RWPE2 (cell line): Measurements from ENCODE around the gene JOSD2.

ENCODE experiments used
- ATAC-seq: fragments of 200-7000 bp; cut with Tn5 transposase; 3 replicates; pipeline ENCODE4 v1.9.1; 2021; ENCODE audit warnings: low read depth
- DNase-seq: peaks from one replicate; pipeline ENCODE4 v3.0.0-alpha.2; 2020; ENCODE audit warnings: low spot score
- H3K27ac ChIP-seq: fragments of 450-650 bp; 2 replicates; pipeline ENCODE4 v1.5.1; 2017; ENCODE audit warnings: mild to moderate bottlenecking; ENCODE audit not compliant: poor library complexity, severe bottlenecking
- H3K27me3 ChIP-seq: fragments of 250-450 bp; sonication (Bioruptor Pico); 2 replicates; pipeline ENCODE4 v1.5.1; 2021; ENCODE audit warnings: mild to moderate bottlenecking, moderate library complexity; ENCODE audit not compliant: insufficient read depth, poor library complexity, severe bottlenecking
- H3K36me3 ChIP-seq: fragments of 250-450 bp; sonication (Bioruptor Pico); 2 replicates; pipeline ENCODE4 v1.5.1; 2020; ENCODE audit warnings: low read depth, mild to moderate bottlenecking, moderate library complexity
- H3K4me1 ChIP-seq: fragments of 250-450 bp; sonication (Bioruptor Pico); 2 replicates; pipeline ENCODE4 v1.5.1; 2021; ENCODE audit warnings: mild to moderate bottlenecking, moderate library complexity; ENCODE audit not compliant: insufficient read depth, poor library complexity, severe bottlenecking
- H3K4me3 ChIP-seq: fragments of 250-450 bp; sonication (Bioruptor Pico); 2 replicates; pipeline ENCODE4 v1.5.1; 2021; ENCODE audit warnings: mild to moderate bottlenecking, moderate library complexity; ENCODE audit not compliant: severe bottlenecking
- H3K9me3 ChIP-seq: fragments of 250-450 bp; sonication (Bioruptor Pico); 2 replicates; pipeline ENCODE4 v1.5.1; 2021; ENCODE audit warnings: mild to moderate bottlenecking, moderate library complexity; ENCODE audit not compliant: severe bottlenecking
- CTCF ChIP-seq: fragments of 450-650 bp; IDR thresholded peaks from one replicate; pipeline ENCODE4 v1.5.1; 2017; ENCODE audit warnings: mild to moderate bottlenecking, moderate library complexity; ENCODE audit not compliant: poor library complexity, severe bottlenecking

JOSD2 gene, protein sequence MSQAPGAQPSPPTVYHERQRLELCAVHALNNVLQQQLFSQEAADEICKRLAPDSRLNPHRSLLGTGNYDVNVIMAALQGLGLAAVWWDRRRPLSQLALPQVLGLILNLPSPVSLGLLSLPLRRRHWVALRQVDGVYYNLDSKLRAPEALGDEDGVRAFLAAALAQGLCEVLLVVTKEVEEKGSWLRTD

DNA sequence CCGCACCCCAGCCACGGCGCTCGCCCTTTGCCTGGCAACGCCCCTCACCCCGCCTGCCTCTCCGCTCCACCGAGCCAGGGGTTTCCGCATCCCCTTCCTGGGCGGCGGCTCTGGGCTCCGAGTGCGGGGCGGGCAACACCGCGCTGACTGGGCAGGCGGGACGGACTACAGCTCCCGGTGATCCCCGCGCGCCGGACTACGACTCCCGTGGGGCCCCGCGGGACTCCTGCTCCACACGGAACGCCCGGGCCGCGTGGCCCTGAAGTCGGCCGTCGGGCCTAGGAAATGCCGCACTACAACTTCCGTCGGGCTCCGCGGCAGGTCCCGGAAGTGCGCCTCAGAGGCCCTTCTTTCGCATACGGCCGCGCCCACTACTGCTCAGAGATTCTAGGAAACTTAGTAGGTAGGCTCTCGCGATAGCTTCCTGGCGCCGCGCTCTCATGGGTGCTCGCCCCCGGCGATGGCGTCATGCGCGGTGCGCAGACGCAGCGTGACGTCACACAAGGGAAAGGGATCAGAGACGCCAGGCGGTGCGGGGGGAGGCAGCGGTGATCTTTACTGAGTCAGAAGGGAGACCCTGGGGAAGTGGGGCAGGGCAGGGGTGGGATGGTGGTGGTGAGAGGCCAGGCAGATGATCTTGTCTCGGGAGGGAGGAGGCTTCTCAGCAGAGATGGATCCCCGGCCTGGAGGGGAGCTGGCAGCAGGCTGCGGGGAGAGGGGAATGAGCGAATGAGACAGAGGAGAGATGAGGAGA, at the start of gene JOSD2:
TSS of gene JOSD2 (minus strand) at position 123 of the 754 bp plus-strand sequence. CDS start 760 bp downstream, outside the sequence.
- peak; percentile 99 for DNase-seq
- Histone ChIP-seq H3K27ac (peak within 1 kb of the TSS; percentile 6), H3K4me3 (peak within 1 kb of the TSS; percentile 61)

GRCh38 chr19:50559636-50560035, 48.6 kb upstream of the JOSD2 start:
- no peaks in the 10 kb centered on the region for H3K36me3 ChIP-seq
- no peak for TF ChIP-seq CTCF
- no peak overlapping the region for H3K27ac ChIP-seq
- no peak overlapping the region for H3K4me3 ChIP-seq
- no peaks in the 10 kb centered on the region for H3K4me1 ChIP-seq
- H3K9me3 ChIP-seq = no peaks in the 10 kb centered on the region
- peaks cover 79% of the 10 kb centered on the region for H3K27me3 ChIP-seq
- ATAC-seq (no peak), DNase-seq (no peak)

More for the DNA sequence above, at the start of gene JOSD2:
- ATAC-seq = peak; percentile 94
- no peak for TF ChIP-seq CTCF
- Histone ChIP-seq H3K4me1 (no peaks in the 10 kb centered on the region), H3K36me3 (no peaks in the 10 kb centered on the region), H3K27me3 (no peaks in the 10 kb centered on the region), H3K9me3 (no peaks in the 10 kb centered on the region)

- Histone ChIP-seq H3K4me1 (no peaks in the 10 kb centered on the region), H3K27ac (no peak overlapping the region), H3K27me3 (peaks cover 68% of the 10 kb centered on the region), H3K4me3 (no peak overlapping the region), H3K36me3 (no peaks in the 10 kb centered on the region), H3K9me3 (no peaks in the 10 kb centered on the region)
- DNase-seq (no peak), ATAC-seq (no peak)
- TF ChIP-seq CTCF = no peak
Observed at GRCh38 chr19:50558449-50558848, 47.5 kb upstream of the JOSD2 start.

GRCh38 chr19:50558039-50558438, 47.0 kb upstream of the JOSD2 start:
- DNase-seq (no peak), ATAC-seq (no peak)
- Histone ChIP-seq H3K4me3 (no peak overlapping the region), H3K36me3 (no peaks in the 10 kb centered on the region), H3K27me3 (peaks cover 64% of the 10 kb centered on the region), H3K9me3 (no peaks in the 10 kb centered on the region), H3K27ac (no peak overlapping the region), H3K4me1 (no peaks in the 10 kb centered on the region)
- TF ChIP-seq CTCF = no peak

- DNase-seq (no peak), ATAC-seq (no peak)
- no peak overlapping the region for H3K4me3 ChIP-seq
Observed at GRCh38 chr19:50557009-50557613, 46.1 kb upstream of the JOSD2 start.

More at GRCh38 chr19:50557009-50557613, 46.1 kb upstream of the JOSD2 start:
- no peak for TF ChIP-seq CTCF
- H3K27ac ChIP-seq = no peak overlapping the region
- no peaks in the 10 kb centered on the region for H3K36me3 ChIP-seq
- no peaks in the 10 kb centered on the region for H3K4me1 ChIP-seq
- H3K9me3 ChIP-seq = no peaks in the 10 kb centered on the region
- peaks cover 59% of the 10 kb centered on the region for H3K27me3 ChIP-seq
